Measurements from ENCODE around the gene ACAA1. TPM values are rescaled to one million over a fixed set of nuclear protein-coding genes. Genes with fewer than 3 reads are reported as not detected.

ACAA1 gene
- total RNA-seq, 1 experiment from 2014 or later: 44.3 TPM

DNA sequence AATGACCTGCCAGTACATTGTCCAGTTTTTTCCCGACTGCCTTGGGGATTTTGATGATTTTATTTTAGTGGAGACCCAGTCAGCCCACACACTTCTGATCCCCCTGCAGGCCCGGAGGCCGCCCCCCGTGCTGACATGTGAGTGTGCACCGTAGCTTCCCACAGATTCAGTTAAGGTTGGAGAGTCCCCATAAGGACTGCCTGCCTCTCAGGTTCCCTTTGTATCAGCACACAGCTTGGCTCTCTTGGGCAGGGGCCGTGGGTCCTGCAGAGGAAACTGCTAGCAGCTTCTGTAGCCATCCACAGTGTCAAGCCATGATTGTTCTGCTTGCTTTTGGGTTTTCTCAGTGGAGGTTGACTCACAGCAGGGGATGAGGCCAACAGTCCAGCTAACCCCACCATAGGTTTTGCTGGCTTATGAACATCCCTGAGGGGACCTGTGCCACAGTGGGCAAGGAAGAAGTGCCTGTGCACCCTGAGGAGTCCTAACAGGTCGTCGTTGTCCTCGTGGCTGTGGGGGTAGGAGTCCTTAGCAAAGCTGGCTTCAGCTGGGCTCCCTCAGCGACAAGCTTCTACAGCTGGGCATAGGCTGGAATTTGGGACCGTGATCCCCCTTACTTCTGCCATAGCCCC is 51.5 kb downstream of the ACAA1 start:
- Histone ChIP-seq H2BK5ac (ENCODE audit: insufficient read length, low read length) (no peak overlapping the region), H2BK15ac (ENCODE audit: low read depth, low read length) (no peak overlapping the region), H3T11ph (ENCODE audit: low read length) (no peak overlapping the region), H3K4me1 (ENCODE audit: insufficient read depth, low read length) (no peaks in the 10 kb centered on the region), H3K79me2 (ENCODE audit: insufficient read depth, low read length) (no peaks in the 10 kb centered on the region), H3K9me3 (ENCODE audit: control insufficient read depth, low read depth, low read length) (peaks cover 6% of the 10 kb centered on the region), H2BK12ac (ENCODE audit: insufficient read length, low read depth, low read length) (no peak overlapping the region), H3K4me2 (ENCODE audit: insufficient read depth, insufficient read length, low read length) (no peak overlapping the region), H3K4ac (ENCODE audit: low read depth, low read length) (no peak overlapping the region), H4K8ac (replicated peaks; ENCODE audit: insufficient read length, low read depth, low read length) (no peak overlapping the region), H2BK20ac (ENCODE audit: low read depth, low read length, poor library complexity, severe bottlenecking) (no peak overlapping the region), H3K27ac (ENCODE audit: insufficient read length, low read depth, low read length) (no peak overlapping the region), H2AFZ (ENCODE audit: low read length) (no peak overlapping the region), H3K23me2 (ENCODE audit: insufficient read length, low read depth, low read length, poor library complexity, severe bottlenecking) (no peaks in the 10 kb centered on the region), H3K56ac (ENCODE audit: insufficient read length, low read depth, low read length) (no peak overlapping the region), H4K91ac (ENCODE audit: insufficient read length, low read depth, low read length) (no peak overlapping the region), H3K79me1 (ENCODE audit: insufficient read depth, low read depth, low read length, poor library complexity, severe bottlenecking) (no peaks in the 10 kb centered on the region), H3K18ac (ENCODE audit: insufficient read length, low read depth, low read length) (no peak overlapping the region), H3K9ac (ENCODE audit: extremely low read depth, insufficient read length, low read length) (no peak overlapping the region), H3K14ac (ENCODE audit: insufficient read depth, low read length) (no peak overlapping the region), H3K23ac (ENCODE audit: insufficient read length, low read depth, low read length) (no peak overlapping the region), H4K20me1 (ENCODE audit: control insufficient read depth, insufficient read depth, insufficient read length) (no peaks in the 10 kb centered on the region), H3K27me3 (ENCODE audit: insufficient read depth, low read length) (no peaks in the 10 kb centered on the region; the same call in 1 of the 2 replicates), H2BK120ac (ENCODE audit: low read depth, low read length, poor library complexity, severe bottlenecking) (no peak overlapping the region), H4K5ac (ENCODE audit: insufficient read length, low read depth, low read length) (no peak overlapping the region), H2AK5ac (ENCODE audit: insufficient read length, low read length) (no peak overlapping the region)
- no CpG with 5 or more reads among the region's 11 CpGs for WGBS (ENCODE audit: extremely low coverage, insufficient read length, low lambda C conversion rate)
- Mint-ChIP-seq H3K36me3 (ENCODE audit: insufficient read depth in 1 of 3, low read depth in 3 of 3) (peaks cover 13 to 17% (median 15%) of the 10 kb centered on the region in 3 experiments), H3K27me3 (ENCODE audit: low read depth) (peaks cover 6% of the 10 kb centered on the region), H3K4me3 (no peak overlapping the region), H3K9me3 (peaks cover 22 to 26% of the 10 kb centered on the region in 2 experiments), H3K4me1 (peaks cover 2% of the 10 kb centered on the region in 2 experiments; a peak in 2 of 4 replicates), H3K27ac (no peak overlapping the region)
- DNase-seq: no peak
- TF ChIP-seq, protein P1, sequence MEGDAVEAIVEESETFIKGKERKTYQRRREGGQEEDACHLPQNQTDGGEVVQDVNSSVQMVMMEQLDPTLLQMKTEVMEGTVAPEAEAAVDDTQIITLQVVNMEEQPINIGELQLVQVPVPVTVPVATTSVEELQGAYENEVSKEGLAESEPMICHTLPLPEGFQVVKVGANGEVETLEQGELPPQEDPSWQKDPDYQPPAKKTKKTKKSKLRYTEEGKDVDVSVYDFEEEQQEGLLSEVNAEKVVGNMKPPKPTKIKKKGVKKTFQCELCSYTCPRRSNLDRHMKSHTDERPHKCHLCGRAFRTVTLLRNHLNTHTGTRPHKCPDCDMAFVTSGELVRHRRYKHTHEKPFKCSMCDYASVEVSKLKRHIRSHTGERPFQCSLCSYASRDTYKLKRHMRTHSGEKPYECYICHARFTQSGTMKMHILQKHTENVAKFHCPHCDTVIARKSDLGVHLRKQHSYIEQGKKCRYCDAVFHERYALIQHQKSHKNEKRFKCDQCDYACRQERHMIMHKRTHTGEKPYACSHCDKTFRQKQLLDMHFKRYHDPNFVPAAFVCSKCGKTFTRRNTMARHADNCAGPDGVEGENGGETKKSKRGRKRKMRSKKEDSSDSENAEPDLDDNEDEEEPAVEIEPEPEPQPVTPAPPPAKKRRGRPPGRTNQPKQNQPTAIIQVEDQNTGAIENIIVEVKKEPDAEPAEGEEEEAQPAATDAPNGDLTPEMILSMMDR (conservative IDR thresholded peaks at IDR 0.05): no peak
